CD4-positive, alpha-beta T cell (primary cell): ENCODE data around the gene TSR3. TPM values are rescaled to one million over a fixed set of nuclear protein-coding genes. Genes with fewer than 3 reads are reported as not detected.

Experiments
- ATAC-seq: fragments of 200-7000 bp; cut with Tn5 transposase; one replicate; pipeline ENCODE4 v1.10.0; 2022; ENCODE audit warnings: mild to moderate bottlenecking; ENCODE audit not compliant: poor library complexity
- CTCF ChIA-PET: fragments of 350-600 bp; sonication (Branson Sonifier 250); formaldehyde crosslinking; loops from one replicate; lab custom pipeline; 2021; ENCODE audit warnings: antibody characterized with exemption, inconsistent platforms; lab: Charles Lee
- POLR2A ChIA-PET: fragments of 350-600 bp; sonication (Branson Sonifier 250); formaldehyde crosslinking; loops from one replicate; lab custom pipeline; 2021; ENCODE audit warnings: antibody characterized with exemption, inconsistent platforms; lab: Charles Lee
- DNase-seq, 14 experiments: peaks; one replicate each; pipeline ENCODE4 v3.0.0-alpha.2; 2013 to 2020; ENCODE audit warnings: mixed read lengths in 2 of 14
- H3K27ac ChIP-seq, 2 donors: one replicate each; pipeline versions ENCODE4 v1.5.1 to v1.7.0; 2013; ENCODE audit warnings: low read length in 2 of 2, low read depth in 1 of 2, mild to moderate bottlenecking in 1 of 2
- H3K27me3 ChIP-seq, 2 experiments: 1 replicate in 1 of 2; 2 replicates in 1 of 2; pipeline versions ENCODE4 v1.6.1 to v1.7.0; 2013; ENCODE audit warnings: low read length in 2 of 2, control low read depth in 1 of 2, mild to moderate bottlenecking in 1 of 2, moderate library complexity in 1 of 2; ENCODE audit not compliant: insufficient read depth in 2 of 2, control insufficient read depth in 1 of 2
- H3K36me3 ChIP-seq: one replicate; pipeline ENCODE4 v1.6.1; 2013; ENCODE audit warnings: low read length, control low read depth; ENCODE audit not compliant: insufficient read depth
- H3K4me1 ChIP-seq: one replicate; pipeline ENCODE4 v1.6.1; 2013; ENCODE audit warnings: low read length, control low read depth; ENCODE audit not compliant: insufficient read depth
- H3K4me3 ChIP-seq: one replicate; pipeline ENCODE4 v1.5.1; 2013; ENCODE audit warnings: mild to moderate bottlenecking, low read length, moderate library complexity
- H3K9me3 ChIP-seq, 2 experiments: 1 replicate in 1 of 2; 2 replicates in 1 of 2; pipeline versions ENCODE4 v1.6.1 to v1.7.0; 2013; ENCODE audit warnings: low read length in 2 of 2, mild to moderate bottlenecking in 2 of 2, control low read depth in 1 of 2, moderate library complexity in 1 of 2; ENCODE audit not compliant: control insufficient read depth in 1 of 2, insufficient read depth in 1 of 2
- H3K27ac Mint-ChIP-seq: one replicate; pipeline ENCODE4 v1.8.0; 2020; ENCODE audit warnings: mixed read lengths
- H3K27me3 Mint-ChIP-seq: one replicate; pipeline ENCODE4 v1.8.0; 2021; ENCODE audit warnings: mixed read lengths
- H3K36me3 Mint-ChIP-seq: one replicate; pipeline ENCODE4 v1.8.0; 2021; ENCODE audit warnings: low read depth, mixed read lengths
- H3K4me1 Mint-ChIP-seq: one replicate; pipeline ENCODE4 v1.8.0; 2021; ENCODE audit warnings: low read depth, mixed read lengths
- H3K4me3 Mint-ChIP-seq: one replicate; pipeline ENCODE4 v1.8.0; 2020; ENCODE audit warnings: mild to moderate bottlenecking, mixed read lengths
- H3K9me3 Mint-ChIP-seq: one replicate; pipeline ENCODE4 v1.8.0; 2020; ENCODE audit warnings: mixed read lengths
- intact Hi-C, 2 experiments: fragments of 100-400 bp; cut with DNase I in 1 of 2; cut with micrococcal nuclease in 1 of 2; formaldehyde crosslinking; loops; one replicate each; pipeline versions ENCODE4 v1.15.1 to v1.9.0; 2023 to 2025; cut with DNase I, micrococcal nuclease
- total RNA-seq, 174 experiments: library from RNA in 2 of 174; stranded (reverse) in 2 of 174; gene quantifications; one replicate each; pipeline ENCODE4 v1.2.3 and lab custom pipeline; 2021 to 2026
- TF ChIP-seq, protein P1 (sequence below): fragments of 200-600 bp; IDR thresholded peaks from one replicate; pipeline ENCODE4 v1.8.0; 2022; ENCODE audit warnings: antibody characterized with exemption, mild to moderate bottlenecking

TSR3 gene
- total RNA-seq, 2 experiments from 2014 or later: 19.9 to 21.4 TPM

DNA sequence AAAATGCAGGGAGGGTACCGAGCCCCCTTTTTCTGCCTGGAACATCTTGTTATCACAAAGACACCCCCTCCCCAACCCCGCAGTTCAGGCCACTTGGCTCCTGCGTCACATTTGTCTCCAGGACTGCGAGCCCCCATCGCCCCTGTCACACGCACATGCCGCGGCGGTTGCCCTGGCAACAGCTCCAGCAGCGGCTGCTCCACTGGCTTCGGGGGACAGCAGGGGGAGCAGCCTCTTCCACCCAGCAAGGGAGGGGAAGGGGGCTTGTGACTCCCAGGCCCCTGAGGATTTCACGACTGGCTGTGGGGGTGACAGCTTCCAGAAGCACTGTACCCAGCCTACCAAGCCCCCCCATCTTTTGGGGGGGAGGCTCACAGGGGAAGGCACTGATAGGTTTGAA is 15.7 kb downstream of the TSR3 start:
- ChIA-PET POLR2A (interaction anchor here (1.4 kb wide), 1 partner anchor 27 kb away, joined by 5 read pairs; the partner anchor contains the start of gene UBE2I), CTCF (no interaction called here)
- TF ChIP-seq, protein P1, sequence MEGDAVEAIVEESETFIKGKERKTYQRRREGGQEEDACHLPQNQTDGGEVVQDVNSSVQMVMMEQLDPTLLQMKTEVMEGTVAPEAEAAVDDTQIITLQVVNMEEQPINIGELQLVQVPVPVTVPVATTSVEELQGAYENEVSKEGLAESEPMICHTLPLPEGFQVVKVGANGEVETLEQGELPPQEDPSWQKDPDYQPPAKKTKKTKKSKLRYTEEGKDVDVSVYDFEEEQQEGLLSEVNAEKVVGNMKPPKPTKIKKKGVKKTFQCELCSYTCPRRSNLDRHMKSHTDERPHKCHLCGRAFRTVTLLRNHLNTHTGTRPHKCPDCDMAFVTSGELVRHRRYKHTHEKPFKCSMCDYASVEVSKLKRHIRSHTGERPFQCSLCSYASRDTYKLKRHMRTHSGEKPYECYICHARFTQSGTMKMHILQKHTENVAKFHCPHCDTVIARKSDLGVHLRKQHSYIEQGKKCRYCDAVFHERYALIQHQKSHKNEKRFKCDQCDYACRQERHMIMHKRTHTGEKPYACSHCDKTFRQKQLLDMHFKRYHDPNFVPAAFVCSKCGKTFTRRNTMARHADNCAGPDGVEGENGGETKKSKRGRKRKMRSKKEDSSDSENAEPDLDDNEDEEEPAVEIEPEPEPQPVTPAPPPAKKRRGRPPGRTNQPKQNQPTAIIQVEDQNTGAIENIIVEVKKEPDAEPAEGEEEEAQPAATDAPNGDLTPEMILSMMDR: no peak
- Histone ChIP-seq H3K9me3 (peaks cover 0 to 25% of the 10 kb centered on the region in 2 experiments), H3K27ac (no peak overlapping the region), H3K27me3 (peaks cover 27 to 44% of the 10 kb centered on the region in 2 experiments), H3K4me1 (peaks cover 44% of the 10 kb centered on the region), H3K36me3 (no peaks in the 10 kb centered on the region), H3K4me3 (no peak overlapping the region)
- H3K9me3 Mint-ChIP-seq: no peaks in the 10 kb centered on the region
- H3K4me3 Mint-ChIP-seq: no peak overlapping the region
- H3K27me3 Mint-ChIP-seq: peaks cover 21% of the 10 kb centered on the region
- DNase-seq (peak in 1 of 14 experiments; percentile 38), ATAC-seq (no peak)
- H3K36me3 Mint-ChIP-seq: no peaks in the 10 kb centered on the region
- intact Hi-C loops: no loop called here
- peaks cover 12% of the 10 kb centered on the region for H3K4me1 Mint-ChIP-seq
- no peak overlapping the region for H3K27ac Mint-ChIP-seq

DNA sequence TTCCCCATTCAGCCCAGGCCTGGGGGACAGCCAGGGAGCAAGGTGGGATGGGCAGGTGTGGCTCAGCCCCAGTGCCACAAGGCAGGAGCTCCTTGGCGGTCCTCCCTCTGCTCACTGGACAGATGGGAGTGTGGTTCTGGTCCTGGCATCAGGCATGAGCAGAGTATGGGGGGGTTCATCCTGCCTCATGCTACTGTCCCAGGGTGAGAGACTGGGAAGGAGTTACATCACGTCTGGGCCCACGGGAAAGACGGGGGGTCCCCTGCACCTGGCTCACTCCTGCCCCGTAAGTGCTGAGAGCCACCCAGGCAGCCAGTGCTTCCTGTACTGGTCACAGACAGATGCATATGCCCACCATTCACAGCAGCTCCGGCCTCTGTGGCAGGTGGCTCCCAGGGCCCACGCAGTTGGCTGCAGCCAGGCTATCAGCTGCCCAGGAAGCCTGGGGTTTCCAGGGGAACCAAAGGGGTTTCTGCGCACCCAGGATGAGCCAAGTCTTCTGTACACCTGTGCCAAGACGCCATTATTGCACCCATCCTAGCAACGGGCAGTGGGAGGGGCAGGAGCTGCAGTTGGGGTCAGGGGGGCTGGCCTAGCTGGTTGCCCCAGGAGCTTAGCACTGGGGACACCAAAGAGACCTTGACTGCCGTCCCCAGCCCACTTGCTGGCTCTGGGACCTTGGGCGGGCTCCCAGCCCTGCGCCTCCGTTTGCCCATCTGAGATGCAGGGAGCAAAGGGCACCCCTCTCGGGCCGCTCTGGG is 16.3 kb downstream of the TSR3 start:
- H3K4me3 ChIP-seq: no peak overlapping the region
- Mint-ChIP-seq H3K4me3 (peak overlapping the region; percentile 15), H3K27ac (no peak overlapping the region), H3K36me3 (no peaks in the 10 kb centered on the region), H3K4me1 (peaks cover 12% of the 10 kb centered on the region), H3K27me3 (peaks cover 21% of the 10 kb centered on the region), H3K9me3 (no peaks in the 10 kb centered on the region)
- peaks cover 47% of the 10 kb centered on the region for H3K4me1 ChIP-seq
- peaks cover 0 to 31% of the 10 kb centered on the region in 2 experiments for H3K9me3 ChIP-seq
- no peaks in the 10 kb centered on the region for H3K36me3 ChIP-seq
- ATAC-seq (no peak), DNase-seq (no peak)
- CTCF ChIA-PET: no interaction called here
- peaks cover 29 to 44% of the 10 kb centered on the region in 2 experiments for H3K27me3 ChIP-seq
- TF ChIP-seq, protein P1: no peak
- H3K27ac ChIP-seq: no peak overlapping the region
- intact Hi-C loops: no loop called here
- POLR2A ChIA-PET: no interaction called here

DNA sequence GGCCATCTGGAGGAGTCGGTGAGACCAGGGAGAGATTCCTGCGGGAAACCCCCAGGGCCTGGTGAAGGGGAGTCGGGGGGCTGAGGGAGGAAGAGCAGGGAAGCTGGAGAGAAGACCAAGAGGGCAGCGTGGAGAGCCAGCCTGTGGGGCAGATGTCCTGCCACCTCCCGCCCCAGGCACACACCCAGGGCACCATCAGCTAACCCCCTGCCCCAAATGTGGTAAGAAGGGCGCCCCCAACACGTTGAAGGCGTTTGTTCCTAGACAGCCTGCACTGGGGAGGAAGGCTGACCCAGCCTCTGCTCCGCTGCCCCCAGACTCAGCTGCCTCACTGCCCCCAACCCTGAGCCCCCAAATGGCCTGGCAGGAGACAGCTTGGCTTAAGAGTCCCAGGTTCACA is 16.9 kb downstream of the TSR3 start:
- no peaks in the 10 kb centered on the region for H3K9me3 Mint-ChIP-seq
- H3K36me3 ChIP-seq: no peaks in the 10 kb centered on the region
- peaks cover 47% of the 10 kb centered on the region for H3K4me1 ChIP-seq
- H3K9me3 ChIP-seq: peaks cover 0 to 38% of the 10 kb centered on the region in 2 experiments
- no peak for ATAC-seq
- ChIA-PET CTCF (no interaction called here), POLR2A (no interaction called here)
- peaks cover 12% of the 10 kb centered on the region for H3K4me1 Mint-ChIP-seq
- H3K36me3 Mint-ChIP-seq: no peaks in the 10 kb centered on the region
- no peak for DNase-seq
- peaks cover 21% of the 10 kb centered on the region for H3K27me3 Mint-ChIP-seq
- no peak overlapping the region for H3K27ac Mint-ChIP-seq
- H3K4me3 Mint-ChIP-seq: peak overlapping the region; percentile 15
- peak overlapping the region; percentile 28 for H3K4me3 ChIP-seq
- intact Hi-C loops: no loop called here
- no peak overlapping the region for H3K27ac ChIP-seq
- TF ChIP-seq, protein P1: no peak
- peaks cover 31 to 44% of the 10 kb centered on the region in 2 experiments for H3K27me3 ChIP-seq
